GM21526 (cell line): ENCODE data around the gene ZNF169.
"Not testable (repeated sequence)": the region's sequence is repeated elsewhere in the genome, so short reads cannot be mapped to it uniquely, and the experiment has no call there.

Experiments
- ATAC-seq: cut with Tn5 transposase; IDR thresholded peaks from one replicate; pipeline ENCODE4 v1.9.1; 2021; ENCODE audit warnings: moderate library complexity; ENCODE audit not compliant: unreplicated experiment, low FRiP score

ZNF169 gene

DNA sequence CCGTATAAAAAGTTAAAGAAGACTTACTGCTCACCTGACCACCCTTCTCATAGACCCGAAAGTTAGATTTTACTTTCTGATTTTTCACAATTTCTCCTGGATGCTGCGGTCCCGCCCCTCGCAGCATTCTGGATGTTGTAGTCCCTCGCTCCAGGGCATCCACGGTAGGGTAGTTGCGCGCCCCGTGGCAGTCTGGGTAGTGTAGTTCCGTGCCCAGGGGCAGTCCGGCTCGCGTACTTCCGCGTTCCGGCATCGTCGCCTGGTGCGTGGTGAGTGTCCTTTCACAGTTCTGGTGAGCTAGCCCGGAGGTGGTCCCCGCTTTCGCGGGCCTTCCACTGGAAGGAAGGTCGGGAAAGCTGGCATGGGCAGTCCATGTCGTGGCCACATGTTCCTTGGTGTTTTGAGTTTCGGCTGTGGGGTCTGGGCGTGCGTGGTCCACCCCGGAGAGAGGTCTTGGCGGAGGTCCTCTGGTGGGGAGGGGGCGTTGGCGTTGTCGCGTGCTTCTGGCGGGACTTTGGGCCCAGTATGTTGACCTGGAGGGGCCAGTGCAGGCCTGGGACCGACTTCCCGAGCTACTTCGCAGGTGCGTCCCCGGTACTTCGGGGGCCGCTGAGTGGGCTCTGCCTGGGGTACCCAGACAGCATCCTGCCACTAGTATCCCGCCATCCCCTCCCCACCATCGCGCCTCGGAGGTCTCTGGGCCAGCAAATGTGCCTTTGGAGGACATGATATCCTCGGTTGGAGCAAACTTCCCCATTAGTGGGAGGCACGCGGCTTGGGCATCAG, at the start of gene ZNF169:
ZNF169 (plus strand) TSS at position 222 of the 786 bp plus-strand sequence. CDS start 19,515 bp downstream, outside the sequence.
- ATAC-seq = peak; percentile 100

DNA sequence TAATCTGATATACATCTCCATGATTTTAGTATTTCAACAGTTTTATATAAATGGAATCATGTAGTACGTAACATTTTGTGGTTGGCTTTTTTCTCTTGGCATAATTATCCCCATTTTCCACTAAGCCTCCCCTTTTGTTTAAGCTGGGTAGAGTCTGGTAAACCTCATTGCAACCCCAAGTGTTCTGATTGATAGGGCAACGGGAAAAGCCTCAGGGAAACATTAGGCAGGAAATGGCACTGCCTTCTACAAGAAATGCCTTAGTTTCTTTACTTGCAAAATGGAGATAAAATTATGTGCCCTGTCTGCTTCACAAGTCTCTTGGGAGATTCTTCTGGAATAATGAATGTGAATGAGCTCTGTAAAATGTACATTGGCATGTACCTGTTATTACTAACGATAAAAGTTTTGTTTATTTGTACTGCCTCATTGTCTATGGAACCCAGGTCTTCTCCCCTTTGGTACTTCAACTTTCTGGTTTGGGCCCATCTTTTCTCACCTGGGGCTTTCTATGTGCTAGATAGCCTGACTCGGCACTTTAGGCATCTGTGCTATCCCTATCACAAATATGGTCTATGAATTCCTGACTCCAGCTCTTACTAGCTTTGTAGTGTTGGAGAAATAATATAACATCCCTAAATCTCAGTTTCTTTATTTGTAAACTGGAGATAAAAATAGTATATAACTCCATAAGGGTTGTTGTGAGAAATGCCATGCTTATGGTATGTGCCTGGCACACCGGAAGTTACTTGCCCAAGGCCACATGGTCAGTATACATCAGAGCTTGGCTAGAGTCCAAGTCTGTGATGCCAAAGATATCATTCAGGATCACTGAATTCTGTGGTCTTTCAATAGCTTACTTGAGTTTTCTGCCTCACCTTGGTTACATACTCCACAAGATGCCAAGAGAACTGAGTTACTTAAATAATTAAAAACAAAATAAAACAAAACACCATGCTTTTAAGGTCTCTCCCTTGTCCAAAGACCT, 48.2 kb upstream of the ZNF169 start:
- no peak for ATAC-seq

DNA sequence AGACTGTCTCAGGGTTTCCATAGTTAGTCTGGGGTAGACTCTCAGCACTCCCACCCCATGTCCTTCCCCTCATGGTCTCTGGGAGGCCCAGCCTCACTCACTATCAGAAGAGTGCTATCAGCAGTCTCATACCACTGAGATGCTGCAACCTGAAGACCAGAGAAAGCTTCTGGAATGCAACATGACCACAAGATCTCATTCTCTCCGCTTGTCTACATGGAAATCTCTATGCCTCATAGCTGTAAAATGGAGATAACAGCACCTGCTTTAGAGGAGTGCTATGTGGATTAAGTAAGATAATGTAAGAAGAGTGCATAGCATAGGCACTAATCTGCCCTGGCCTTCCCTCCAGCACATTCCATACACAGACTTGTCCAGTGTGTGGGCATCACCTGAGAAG, 47.0 kb upstream of the ZNF169 start:
- no peak for ATAC-seq

DNA sequence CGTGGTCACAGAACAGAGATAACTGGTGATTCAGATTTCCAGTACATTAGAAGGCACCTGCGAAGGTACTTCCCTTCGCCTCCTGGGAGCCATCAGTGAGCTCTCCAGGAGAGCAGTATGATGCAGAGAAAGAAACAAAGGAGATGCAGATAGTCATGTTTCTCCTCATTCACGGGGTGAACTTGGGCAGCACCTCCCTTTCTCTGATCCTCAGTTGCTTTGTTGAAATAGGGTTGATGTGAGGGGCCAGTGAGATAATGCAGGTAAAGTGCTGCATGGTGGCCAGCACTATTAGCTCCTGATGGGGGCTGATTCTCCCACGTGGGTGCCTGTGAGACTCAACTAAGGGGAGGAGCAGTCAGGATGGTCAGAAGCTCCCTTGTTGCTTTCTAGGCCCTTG, 46.6 kb upstream of the ZNF169 start:
- ATAC-seq = no peak

DNA sequence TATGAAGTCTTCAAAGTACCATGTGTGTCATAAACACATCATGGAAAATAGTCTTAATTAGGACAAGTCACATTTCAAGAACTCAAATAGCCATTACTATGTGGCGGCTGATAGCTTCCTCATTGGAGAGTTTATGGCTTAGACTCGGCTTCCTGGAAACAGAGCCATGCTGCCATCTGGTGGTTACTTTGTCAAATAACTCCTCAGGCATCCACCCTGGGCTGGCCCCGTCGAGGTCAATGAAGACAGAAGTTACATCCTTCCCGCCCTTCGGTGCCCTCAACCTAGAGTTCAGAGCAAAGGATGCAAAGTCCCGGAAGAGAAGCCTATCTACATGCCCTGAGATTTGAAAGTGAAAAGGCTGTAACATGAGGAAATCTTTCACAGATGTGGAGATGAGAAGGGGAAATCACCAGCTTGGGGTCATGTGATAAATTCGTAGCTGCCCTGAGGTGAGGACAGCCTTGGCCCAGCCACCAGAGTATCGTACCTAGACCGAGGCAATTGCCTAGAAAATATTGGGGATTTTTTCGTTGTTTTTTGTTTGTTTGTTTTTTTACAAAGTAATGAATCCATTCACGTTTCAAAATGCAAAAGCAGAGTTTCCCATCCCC, 45.5 kb upstream of the ZNF169 start:
- ATAC-seq = peak; percentile 89

DNA sequence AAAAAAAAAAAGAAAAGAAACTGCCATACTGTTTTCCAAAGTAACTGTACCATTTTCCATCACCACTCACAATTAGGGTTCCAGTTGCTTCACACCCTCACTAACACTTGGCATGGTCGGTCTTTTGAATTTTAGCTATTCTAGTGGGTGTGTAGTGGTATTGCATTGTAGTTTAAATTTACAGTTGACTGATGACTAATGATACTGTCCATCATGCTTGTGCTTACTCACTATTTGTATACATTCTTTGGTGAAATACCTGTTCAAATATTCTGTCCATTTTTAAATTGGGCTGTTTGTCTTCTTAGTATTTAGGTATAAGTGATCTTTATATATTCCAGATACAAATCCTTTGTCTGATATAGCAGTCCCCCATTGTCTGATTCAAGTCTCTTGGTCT, 36.2 kb upstream of the ZNF169 start:
- no peak for ATAC-seq

DNA sequence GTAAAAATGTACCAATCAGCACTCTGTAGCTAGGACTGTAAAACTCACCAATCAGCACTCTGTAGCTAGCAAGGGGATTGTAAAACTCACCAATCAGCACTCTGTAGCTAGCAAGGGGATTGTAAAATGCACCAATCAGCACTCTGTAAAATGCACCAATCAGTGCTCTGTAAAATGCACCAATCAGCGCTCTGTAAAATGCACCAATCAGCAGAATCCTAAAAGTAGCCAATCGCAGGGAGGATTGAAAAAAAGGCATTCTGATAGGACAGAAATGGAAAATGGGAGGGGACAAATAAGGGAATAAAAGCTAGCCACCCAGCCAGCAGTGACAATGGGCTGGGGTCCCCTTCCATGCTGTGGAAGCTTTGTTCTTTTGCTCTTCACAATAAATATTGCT, 33.7 kb upstream of the ZNF169 start:
- ATAC-seq = not testable (repeated sequence)

DNA sequence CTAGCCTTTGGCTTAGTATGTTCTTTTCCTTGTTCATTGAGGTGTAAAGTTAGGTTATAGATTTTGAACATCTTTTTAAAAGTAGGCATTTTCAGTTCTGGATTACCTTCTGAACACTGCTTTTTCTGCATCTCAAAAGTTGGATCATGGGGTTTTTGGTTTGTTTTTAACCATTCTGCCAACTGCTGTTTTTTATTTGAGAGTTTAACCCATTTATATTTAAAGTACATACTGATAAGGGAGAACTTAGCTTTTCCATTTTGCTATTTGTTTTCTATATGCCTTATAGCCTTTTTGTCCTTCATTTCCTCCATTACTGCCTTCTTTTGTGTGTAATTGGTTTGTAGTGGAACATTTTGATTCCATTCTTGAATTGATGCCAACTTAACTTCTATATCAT, 30.5 kb upstream of the ZNF169 start:
- no peak for ATAC-seq

DNA sequence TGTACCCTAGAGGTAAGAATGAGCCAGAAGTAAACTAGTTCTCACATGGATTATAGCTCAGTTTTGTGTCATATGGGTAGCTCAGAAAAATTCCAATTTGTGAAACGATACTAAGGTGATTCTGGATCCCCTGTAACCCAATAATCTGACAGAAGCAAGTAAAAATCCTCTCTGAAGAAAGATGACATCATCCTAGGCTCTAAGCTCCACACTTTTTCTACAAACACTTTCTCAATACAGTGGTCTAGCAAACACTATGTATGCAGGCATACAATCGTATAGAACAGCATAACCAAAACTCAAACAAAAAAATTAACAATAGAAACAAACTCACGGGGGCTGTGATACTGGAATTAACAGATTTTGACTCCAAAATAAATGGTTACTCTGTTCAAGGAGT, 26.7 kb upstream of the ZNF169 start:
- no peak for ATAC-seq

DNA sequence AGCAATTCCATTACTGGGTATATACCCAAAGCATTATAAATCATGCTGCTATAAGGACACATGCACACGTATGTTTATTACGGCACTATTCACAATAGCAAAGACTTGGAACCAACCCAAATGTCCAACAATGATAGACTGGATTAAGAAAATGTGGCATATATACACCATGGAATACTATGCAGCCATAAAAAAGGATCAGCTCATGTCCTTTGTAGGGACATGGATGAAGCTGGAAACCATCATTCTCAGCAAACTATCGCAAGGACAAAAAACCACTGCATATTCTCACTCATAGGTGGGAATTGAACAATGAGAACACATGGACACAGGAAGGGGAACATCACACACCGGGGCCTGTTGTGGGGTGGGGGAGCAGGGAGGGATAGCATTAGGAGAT, 18.0 kb upstream of the ZNF169 start:
- not testable (repeated sequence) for ATAC-seq

DNA sequence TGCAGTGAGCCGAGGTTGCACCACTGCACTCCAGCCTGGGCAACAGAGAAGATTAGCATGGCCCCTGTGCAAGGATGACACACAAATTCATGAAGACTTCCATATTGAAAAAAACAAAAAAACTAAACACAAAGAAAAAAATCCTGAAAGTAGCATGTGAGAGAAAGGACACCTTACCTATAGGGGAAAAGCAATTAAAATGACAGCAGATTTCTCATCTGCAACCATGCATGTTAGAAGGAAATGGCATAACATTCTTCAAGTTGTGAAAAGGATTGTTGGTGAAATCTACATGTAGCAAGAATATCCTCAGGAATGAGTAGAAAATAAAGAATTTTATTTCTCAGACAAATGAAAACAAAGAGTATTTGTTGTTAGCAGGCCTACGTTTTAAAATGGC, 13.4 kb upstream of the ZNF169 start:
- ATAC-seq = no peak

DNA sequence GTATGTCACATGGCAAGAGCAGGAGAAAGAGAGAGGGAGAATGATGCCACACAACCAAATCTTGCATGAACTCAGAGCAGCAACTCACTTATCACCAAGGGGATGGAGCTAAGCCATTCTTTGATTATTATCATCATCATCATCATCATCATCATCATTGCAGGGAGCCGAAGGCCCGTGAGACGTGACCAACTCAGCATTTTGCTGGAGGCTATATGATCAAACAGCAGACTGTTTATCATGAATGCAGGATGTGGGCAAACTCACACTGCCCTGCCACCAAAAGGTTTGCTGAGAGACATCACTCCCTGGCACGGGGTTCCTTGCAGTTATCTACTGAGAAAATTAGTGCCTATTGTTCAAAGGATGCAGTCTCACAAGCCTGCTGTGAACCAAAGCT, 8.6 kb upstream of the ZNF169 start:
- no peak for ATAC-seq

DNA sequence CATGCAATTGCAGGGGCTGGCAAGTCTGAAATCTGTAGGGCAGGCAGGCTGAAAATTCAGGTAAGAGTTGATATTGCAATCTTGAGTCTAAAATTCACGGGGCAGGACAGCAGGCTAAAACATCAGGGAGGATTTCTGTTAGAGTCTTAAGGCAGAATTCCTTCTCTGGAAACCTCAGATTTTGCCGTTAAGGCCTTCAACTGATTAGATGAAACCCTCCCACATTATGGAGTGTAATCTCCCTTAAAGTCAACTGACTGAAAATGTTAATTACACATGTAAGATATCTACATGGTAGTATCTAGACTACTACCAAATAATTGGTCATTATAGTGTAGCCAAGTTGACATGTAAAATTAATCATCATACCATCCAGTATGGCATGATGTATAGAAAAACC, 3.1 kb upstream of the ZNF169 start:
- ATAC-seq = no peak

DNA sequence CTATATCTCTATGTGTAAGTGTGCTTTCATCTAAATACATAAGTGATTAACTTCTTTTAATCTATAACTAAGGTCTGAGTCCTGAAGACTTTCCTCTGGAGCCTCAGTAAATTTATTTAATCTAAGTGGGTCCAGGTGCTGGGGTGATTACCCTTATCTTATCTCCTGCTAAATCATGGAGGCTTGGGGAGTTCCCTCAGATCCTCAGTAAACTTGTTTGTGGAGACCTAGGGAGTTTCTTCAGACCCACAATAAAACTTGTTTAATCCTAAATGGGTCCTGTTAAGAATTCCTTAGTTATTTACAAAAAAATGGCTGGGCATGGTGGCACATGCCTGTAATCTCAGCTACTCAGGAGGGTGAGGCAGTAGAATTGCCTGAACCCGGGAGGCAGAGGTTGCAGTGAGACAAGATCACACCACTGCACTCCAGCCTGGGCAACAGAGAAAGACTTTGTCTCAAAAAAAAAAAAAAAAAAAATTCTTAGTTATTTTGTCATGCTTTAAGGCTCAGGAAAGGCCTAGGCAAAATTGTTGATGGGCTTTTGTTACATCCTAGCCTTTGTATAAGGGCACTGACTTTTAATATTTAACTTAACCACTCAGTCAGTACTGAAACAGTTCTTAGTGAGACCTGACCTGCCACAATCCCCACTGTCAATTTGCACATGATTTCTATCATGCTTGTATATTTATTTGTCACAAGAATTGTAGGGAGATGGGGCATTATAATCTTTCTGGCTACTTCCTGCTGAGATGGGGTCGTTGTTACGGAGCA, 6.7 kb downstream of the ZNF169 start:
- ATAC-seq = not testable (repeated sequence)

DNA sequence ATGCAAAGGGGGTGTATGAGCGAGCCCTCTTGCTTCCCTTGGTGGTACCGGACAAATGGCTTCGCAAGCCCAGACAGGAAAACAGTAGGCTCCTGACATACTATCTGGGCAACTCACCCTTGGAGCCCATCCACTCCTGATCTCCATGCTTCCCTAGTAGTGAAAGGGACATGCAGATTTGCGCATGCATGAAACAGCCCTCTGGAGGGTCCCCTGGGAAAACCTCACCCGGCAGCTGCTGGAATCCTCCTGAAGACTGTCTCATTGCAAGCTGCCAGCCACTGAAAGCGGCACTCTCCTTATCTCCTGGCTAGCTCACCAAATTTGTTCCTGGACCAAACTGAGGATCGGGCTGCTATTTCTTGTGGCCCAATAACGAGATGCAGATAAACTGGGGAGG, 10.2 kb downstream of the ZNF169 start:
- ATAC-seq = no peak

DNA sequence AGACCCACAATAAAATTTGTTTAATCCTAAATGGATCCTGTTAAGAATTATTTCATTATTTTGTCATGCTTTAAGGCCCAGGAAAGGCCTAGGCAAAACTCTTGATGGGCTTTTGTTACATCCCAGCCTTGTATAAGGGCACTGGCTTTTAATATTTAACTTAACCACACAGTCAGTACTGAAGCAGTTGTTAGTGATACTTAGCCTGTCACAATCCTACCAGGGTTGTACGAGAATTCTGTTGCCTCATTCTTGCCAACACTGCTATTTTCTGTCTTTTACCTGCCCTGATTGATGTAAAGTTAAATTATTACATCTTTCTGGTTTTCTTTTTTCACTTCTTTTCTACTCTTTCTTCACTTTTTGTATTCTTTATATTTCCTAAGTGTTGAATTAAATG, 10.9 kb downstream of the ZNF169 start:
- no peak for ATAC-seq

DNA sequence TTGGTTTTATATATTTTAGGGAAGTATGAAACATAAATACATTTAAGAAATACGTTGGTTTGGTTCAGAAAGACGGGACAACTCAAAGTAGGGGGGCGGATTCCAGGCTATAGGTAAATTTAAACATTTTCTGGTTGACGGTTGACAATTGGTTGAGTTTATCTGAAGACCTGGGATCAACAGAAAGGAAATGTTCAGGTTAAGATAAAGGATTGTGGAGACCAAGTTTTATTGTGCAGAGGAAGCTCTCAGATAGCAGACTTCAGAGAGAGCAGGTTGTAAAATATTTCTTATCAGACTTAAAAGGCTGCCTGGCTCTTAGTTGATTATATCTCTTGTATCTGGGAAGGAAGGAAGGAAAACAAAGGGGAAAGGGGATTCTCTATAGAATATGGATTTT, 17.9 kb downstream of the ZNF169 start:
- not testable (repeated sequence) for ATAC-seq

DNA sequence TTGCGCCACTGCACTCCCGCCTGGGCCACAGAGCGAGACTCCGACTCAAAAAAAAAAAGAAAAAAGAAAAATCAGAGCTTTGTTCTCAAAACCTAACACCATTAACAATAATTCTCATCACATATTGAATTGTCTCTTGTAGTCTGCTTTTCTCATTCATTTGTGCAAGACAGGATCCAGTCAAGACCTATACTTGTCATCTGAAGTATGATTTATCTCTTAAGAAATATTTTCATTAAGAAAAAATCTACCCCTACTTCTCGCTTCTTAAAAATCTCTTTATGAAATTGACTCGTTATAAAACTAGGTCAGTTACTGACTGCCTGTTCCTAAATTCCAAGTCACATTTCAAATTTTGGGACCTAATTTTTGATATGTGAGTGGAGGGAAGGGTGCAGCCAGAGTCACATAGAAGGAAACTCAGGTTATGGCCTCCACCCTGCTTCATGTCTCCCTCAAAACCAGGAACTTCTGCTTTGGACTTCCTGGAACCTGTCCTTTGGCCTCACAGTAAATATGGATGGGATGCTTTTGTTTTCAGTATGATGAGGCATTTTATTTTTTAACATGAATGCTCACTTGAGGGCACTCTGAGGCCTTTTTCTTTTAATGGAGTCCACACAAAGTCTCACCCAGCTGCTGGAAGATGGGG, 18.9 kb downstream of the ZNF169 start:
- ATAC-seq = no peak

DNA sequence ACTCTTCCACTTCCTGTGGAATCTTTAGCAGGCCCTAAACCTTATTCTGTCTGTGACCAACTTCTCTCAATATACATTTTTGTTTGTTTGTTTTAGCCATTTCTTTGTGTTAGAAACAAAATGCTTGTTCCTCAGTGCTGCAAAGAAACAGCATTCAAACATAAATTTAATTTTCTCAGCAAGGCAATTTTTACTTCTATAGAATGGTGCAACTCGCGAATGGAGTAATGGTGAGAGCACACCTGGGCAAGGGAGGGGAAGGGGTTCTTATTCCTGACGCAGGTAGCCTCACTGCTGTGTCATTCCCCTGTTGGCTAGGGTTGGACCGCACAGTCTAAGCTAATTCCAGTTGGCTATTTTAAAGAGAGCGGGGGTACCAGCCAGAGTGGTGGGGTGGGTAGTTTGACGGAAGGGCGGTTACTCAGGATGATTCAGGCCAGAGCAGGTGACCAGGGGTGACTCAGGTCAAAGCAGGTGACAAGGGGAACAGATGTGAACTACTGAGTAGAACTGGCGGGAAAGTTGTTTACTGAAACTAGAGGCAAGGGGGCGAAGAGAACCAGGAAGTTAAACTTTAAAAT, 21.4 kb downstream of the ZNF169 start:
- no peak for ATAC-seq
